GM21737 (cell line): ENCODE measurements around the gene TULP1.

ENCODE experiments used
- ATAC-seq: cut with Tn5 transposase; IDR thresholded peaks from one replicate; pipeline ENCODE4 v1.9.1; 2021; ENCODE audit warnings: mild to moderate bottlenecking, moderate library complexity; ENCODE audit not compliant: unreplicated experiment

TULP1 gene

GRCh38 chr6:35497571-35498421 lies 14.9 kb downstream of the TULP1 start:
- no peak for ATAC-seq

GRCh38 chr6:35496841-35497570 lies 15.7 kb downstream of the TULP1 start, which contains the start of gene TEAD3:
TSS of gene TEAD3 (minus strand) at chr6:35497079.
- ATAC-seq: no peak

- ATAC-seq: no peak
Measured at GRCh38 chr6:35496036-35496840, 16.5 kb downstream of the TULP1 start.

- ATAC-seq: no peak
Measured at GRCh38 chr6:35495258-35496035, 17.2 kb downstream of the TULP1 start.

- no peak for ATAC-seq
Measured at GRCh38 chr6:35494161-35494563, 18.5 kb downstream of the TULP1 start.

GRCh38 chr6:35493307-35493983 lies 19.3 kb downstream of the TULP1 start:
- no peak for ATAC-seq

- ATAC-seq: no peak
Measured at GRCh38 chr6:35492974-35493284, 19.8 kb downstream of the TULP1 start.

- no peak for ATAC-seq
Measured at GRCh38 chr6:35492258-35492973, 20.3 kb downstream of the TULP1 start.

- no peak for ATAC-seq
Measured at GRCh38 chr6:35491558-35492257, 21.0 kb downstream of the TULP1 start.

- no peak for ATAC-seq
Measured at GRCh38 chr6:35490821-35491557, 21.7 kb downstream of the TULP1 start.

GRCh38 chr6:35489995-35490791 lies 22.5 kb downstream of the TULP1 start:
- no peak for ATAC-seq

- ATAC-seq: no peak
Measured at GRCh38 chr6:35489066-35489465, 23.6 kb downstream of the TULP1 start.

GRCh38 chr6:35488517-35488862 lies 24.2 kb downstream of the TULP1 start:
- no peak for ATAC-seq

GRCh38 chr6:35487658-35488516 lies 24.8 kb downstream of the TULP1 start:
- ATAC-seq: no peak

GRCh38 chr6:35486005-35486925 lies 26.4 kb downstream of the TULP1 start:
- no peak for ATAC-seq
